Stomach (tissue), 9 donors: ENCODE measurements around the gene ATOH8. TPM values are rescaled to one million over a fixed set of nuclear protein-coding genes. Genes with fewer than 3 reads are reported as not detected.
A peak's percentile ranks its signal among the peaks of the same experiment; 100 is the strongest.

ENCODE experiments used
- DNase-seq, 2 donors: peaks; one replicate each; pipeline versions ENCODE4 v3.0.0 to v3.0.0-alpha.2; 2013 to 2019
- H3K27ac ChIP-seq, 5 donors: fragments of 200-600 bp in 4 of 5; sonication (generic) in 4 of 5; one replicate each; pipeline ENCODE4 v1.5.1; 2013 to 2019; ENCODE audit warnings: mild to moderate bottlenecking in 1 of 5, moderate library complexity in 1 of 5
- H3K27me3 ChIP-seq, 3 donors: fragments of 200-600 bp; sonication (generic); one replicate each; pipeline ENCODE4 v1.5.1; 2017 to 2019; ENCODE audit warnings: mixed run types in 1 of 3
- H3K36me3 ChIP-seq, 4 donors: fragments of 200-600 bp; sonication (generic); 1 replicate in 3 of 4; 2 replicates in 1 of 4; pipeline ENCODE4 v1.5.1; 2016 to 2019
- H3K4me1 ChIP-seq, 4 donors: fragments of 200-600 bp; sonication (generic); one replicate each; pipeline ENCODE4 v1.5.1; 2016 to 2019
- H3K4me3 ChIP-seq, 4 donors: fragments of 200-600 bp; sonication (generic) in 3 of 4; one replicate each; pipeline ENCODE4 v1.5.1; 2016 to 2019; ENCODE audit warnings: mild to moderate bottlenecking in 1 of 4
- H3K9me3 ChIP-seq, 4 donors: fragments of 200-600 bp; sonication (generic); one replicate each; pipeline ENCODE4 v1.5.1; 2016 to 2019
- EP300 ChIP-seq: sonication (generic); formaldehyde crosslinking; IDR thresholded peaks from one replicate; pipeline ENCODE4 v1.6.1; 2017; ENCODE audit warnings: antibody characterized with exemption
- POLR2A ChIP-seq, 4 donors: fragments of 450-650 bp; IDR thresholded peaks; one replicate each; pipeline ENCODE4 v1.6.1; 2016; ENCODE audit warnings: antibody characterized with exemption in 4 of 4, control low read depth in 2 of 4, mild to moderate bottlenecking in 1 of 4, moderate library complexity in 1 of 4
- POLR2AphosphoS5 ChIP-seq, 3 donors: sonication (generic); formaldehyde crosslinking; IDR thresholded peaks; one replicate each; pipeline ENCODE4 v1.6.1; 2016; ENCODE audit warnings: antibody characterized with exemption in 3 of 3
- WGBS, 5 donors: extraction: QIAGEN DNeasy Blood & Tissue Kit in 3 of 5; methylation state at CpG; one replicate each; pipeline versions ENCODE4 v1.1.5 to v1.1.7; 2013 to 2018; 5-methylcytosine and 5-hydroxymethylcytosine counted together
- intact Hi-C: fragments of 100-400 bp; cut with DNase I; formaldehyde crosslinking; loops from one replicate; pipeline ENCODE4 v1.15.1; 2023; ENCODE audit warnings: low total_unique reads
- polyA plus RNA-seq, 3 donors: library from polyadenylated mRNA; stranded (reverse); fragments of 200-250 nt; gene quantifications; one replicate each; pipeline ENCODE4 v1.2.3, GENCODE V29; 2013
- total RNA-seq, 5 donors: library from RNA; depleted of rRNA; stranded (reverse); fragments of >200 nt; gene quantifications; one replicate each; pipeline versions ENCODE4 v1.1.0 to v1.2.3, GENCODE V29; 2014 to 2016
- TF ChIP-seq, protein P1 (sequence below), 7 experiments: fragments of 450-650 bp in 4 of 7; fragments of 200-600 bp in 3 of 7; sonication (generic) in 3 of 7; IDR thresholded peaks; one replicate each; pipeline ENCODE4 v1.5.1; 2016 to 2019; ENCODE audit warnings: antibody characterized with exemption in 7 of 7, control low read depth in 2 of 7, mild to moderate bottlenecking in 1 of 7
- donor health status: healthy with polysubstance abuse.
- donor health status: Bipolar disorder and iron deficiency.
- donor health status: healthy.

Gene ATOH8
- total and polyA plus RNA-seq, 8 donors: 2.3 to 23.2 (median 13.3) TPM

DNA sequence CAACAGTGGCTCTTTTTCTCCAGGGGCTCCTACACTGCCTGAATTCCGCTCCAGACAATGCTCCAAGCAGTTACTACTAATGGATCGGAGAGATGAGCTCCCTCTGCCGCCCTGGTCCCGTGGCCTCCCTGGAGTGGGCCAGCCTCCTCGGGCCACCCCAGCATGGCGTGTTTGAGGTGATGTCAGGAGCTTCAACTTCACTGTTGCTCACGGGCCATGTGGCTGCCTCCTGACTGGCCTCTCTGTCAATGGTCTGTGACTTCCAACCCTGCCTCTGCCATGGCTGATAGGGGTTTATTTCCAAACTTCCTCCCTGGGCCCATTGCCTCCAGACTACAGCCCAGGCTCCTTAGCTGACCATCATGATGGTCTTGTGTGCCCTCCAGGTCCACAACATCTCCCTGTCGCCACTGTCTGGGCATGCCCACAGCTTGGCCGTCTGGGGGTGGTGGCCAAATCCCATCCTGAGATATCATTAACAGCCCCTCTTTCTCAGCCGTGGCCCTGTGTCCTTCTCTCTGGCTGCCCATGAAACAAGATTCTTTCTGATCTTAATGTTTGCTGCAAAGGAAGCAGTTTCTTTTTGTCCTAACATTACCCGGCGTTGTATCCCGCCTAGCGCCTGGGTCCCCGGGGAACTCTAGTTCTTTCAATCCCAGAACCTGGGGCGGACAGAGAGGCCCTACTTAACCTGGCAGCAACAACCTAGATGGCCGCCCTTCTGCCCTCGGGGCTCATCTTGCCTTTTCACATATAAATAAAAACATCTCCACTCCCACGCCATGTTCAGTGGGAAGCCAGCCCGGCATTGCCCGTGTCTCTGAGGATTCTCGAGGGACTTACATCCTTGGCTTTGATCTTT, 38.1 kb downstream of the ATOH8 start:
- peak overlapping the region in 2 of 5 donors; percentile 56 to 75 for H3K27ac ChIP-seq
- peaks cover 40 to 67% (median 55%) of the 10 kb centered on the region in 4 donors for H3K4me1 ChIP-seq
- H3K27me3 ChIP-seq: no peaks in the 10 kb centered on the region
- no peak overlapping the region for H3K4me3 ChIP-seq
- DNase-seq: no peak
- H3K36me3 ChIP-seq: peaks cover 0 to 19% (median 14%) of the 10 kb centered on the region in 4 donors
- TF ChIP-seq POLR2AphosphoS5 (IDR thresholded peaks at IDR 0.05) (no peak), EP300 (no peak), POLR2A (IDR thresholded peaks at IDR 0.05) (no peak)
- TF ChIP-seq, protein P1, sequence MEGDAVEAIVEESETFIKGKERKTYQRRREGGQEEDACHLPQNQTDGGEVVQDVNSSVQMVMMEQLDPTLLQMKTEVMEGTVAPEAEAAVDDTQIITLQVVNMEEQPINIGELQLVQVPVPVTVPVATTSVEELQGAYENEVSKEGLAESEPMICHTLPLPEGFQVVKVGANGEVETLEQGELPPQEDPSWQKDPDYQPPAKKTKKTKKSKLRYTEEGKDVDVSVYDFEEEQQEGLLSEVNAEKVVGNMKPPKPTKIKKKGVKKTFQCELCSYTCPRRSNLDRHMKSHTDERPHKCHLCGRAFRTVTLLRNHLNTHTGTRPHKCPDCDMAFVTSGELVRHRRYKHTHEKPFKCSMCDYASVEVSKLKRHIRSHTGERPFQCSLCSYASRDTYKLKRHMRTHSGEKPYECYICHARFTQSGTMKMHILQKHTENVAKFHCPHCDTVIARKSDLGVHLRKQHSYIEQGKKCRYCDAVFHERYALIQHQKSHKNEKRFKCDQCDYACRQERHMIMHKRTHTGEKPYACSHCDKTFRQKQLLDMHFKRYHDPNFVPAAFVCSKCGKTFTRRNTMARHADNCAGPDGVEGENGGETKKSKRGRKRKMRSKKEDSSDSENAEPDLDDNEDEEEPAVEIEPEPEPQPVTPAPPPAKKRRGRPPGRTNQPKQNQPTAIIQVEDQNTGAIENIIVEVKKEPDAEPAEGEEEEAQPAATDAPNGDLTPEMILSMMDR (IDR thresholded peaks at IDR 0.05): no peak
- H3K9me3 ChIP-seq: no peaks in the 10 kb centered on the region
- intact Hi-C loops: no loop called here
- WGBS, 5 donors: 84 to 89% (median 88%) methylated on average over 21 to 22 of the region's 22 CpGs

DNA sequence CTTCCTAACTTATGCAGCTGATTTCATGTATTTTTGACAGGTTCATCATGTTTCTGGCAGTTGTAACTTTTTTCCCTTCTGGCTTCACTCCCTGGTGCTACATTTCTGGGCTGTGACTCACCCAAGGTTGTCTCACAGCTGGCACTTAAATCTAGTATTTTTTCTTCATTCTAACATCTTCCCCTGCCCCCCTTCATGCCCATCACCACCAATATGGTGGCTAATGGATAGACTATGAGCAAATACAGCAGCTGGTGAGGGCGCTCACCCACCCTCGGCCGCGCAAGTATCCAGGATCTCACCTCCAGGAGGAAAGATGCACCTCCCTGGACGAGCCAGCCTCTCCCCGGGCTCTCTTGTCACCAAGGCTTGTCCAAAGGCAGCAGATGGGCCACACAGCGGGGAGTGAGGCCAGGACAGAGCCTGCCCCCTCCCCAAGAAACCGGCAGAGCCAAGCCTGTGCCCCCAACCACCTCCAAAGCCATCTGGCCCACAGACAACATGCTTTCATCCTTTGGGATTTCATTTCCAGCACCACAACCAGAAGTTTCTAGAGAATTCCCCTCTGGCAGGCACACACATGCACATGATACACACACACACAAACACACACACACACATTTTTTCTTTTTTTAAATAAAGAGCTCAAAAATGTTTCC, 39.1 kb downstream of the ATOH8 start:
- Histone ChIP-seq H3K9me3 (no peaks in the 10 kb centered on the region), H3K4me3 (no peak overlapping the region), H3K27me3 (no peaks in the 10 kb centered on the region), H3K36me3 (peaks cover 0 to 9% (median 5%) of the 10 kb centered on the region in 4 donors), H3K4me1 (peaks cover 40 to 67% (median 57%) of the 10 kb centered on the region in 4 donors), H3K27ac (peak overlapping the region in 4 of 5 donors; percentile 44 to 75 (median 59))
- WGBS, 5 donors: 63 to 83% (median 72%) methylated on average over 5 to 8 of the region's 8 CpGs
- TF ChIP-seq POLR2A (IDR thresholded peaks at IDR 0.05) (no peak), POLR2AphosphoS5 (IDR thresholded peaks at IDR 0.05) (peak in 1 of 3 donors; percentile 14)
- peak in 1 of 2 donors; percentile 60 for DNase-seq
- intact Hi-C loops: no loop called here

DNA sequence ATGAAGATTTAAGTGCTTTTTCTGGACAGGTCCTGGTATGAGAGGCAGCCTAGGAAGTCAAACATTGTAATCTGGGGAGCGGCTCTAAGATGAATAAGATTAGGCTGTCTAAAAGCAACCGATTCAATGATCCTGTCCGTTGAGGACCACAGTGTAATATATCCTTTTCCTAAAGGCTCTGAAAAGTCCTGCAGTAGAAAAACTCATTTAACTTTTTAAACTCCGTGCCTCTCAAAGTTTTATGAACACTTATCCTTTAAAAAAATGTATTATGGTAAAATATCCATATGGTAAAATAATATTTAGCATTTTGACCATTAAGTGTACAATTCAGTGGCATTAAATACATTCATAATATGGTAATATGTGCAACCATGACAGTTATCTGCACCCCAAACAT, 39.8 kb downstream of the ATOH8 start:
- 40 to 49% (median 45%) methylated on average over 4 of the region's 4 CpGs for WGBS, 5 donors
- intact Hi-C loops: no loop called here
- TF ChIP-seq EP300 (no peak), POLR2AphosphoS5 (IDR thresholded peaks at IDR 0.05) (no peak), POLR2A (IDR thresholded peaks at IDR 0.05) (no peak)
- TF ChIP-seq, protein P1 (IDR thresholded peaks at IDR 0.05): no peak
- Histone ChIP-seq H3K36me3 (peaks cover 0 to 4% (median 0%) of the 10 kb centered on the region in 4 donors), H3K4me3 (no peak overlapping the region), H3K27me3 (no peaks in the 10 kb centered on the region), H3K27ac (peak overlapping the region in 2 of 5 donors; percentile 56 to 75), H3K4me1 (peaks cover 40 to 67% (median 57%) of the 10 kb centered on the region in 4 donors), H3K9me3 (no peaks in the 10 kb centered on the region)
- no peak for DNase-seq

DNA sequence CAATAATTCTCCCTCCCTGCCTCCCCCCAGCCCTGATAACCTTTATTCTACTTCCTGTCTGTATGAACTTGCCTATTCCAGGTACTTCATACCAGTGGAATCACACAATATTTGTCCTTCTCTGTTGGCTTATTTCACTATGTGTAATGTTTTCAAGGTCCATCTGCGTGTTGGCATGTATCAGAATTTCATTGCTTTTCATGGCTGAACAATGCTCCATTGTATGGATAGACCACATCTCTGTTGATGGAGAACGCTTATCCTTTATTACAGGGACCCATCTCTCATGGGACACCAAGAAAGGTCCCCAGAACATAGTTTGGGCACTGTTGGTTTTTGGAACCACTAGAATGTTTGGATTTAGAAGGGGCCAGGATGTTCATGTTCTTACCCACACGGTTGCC, 40.2 kb downstream of the ATOH8 start:
- TF ChIP-seq EP300 (no peak), POLR2AphosphoS5 (IDR thresholded peaks at IDR 0.05) (no peak), POLR2A (IDR thresholded peaks at IDR 0.05) (no peak)
- TF ChIP-seq, protein P1 (IDR thresholded peaks at IDR 0.05): no peak
- H3K4me1 ChIP-seq: peaks cover 40 to 67% (median 57%) of the 10 kb centered on the region in 4 donors
- 47 to 79% (median 67%) methylated on average over 3 of the region's 3 CpGs for WGBS, 5 donors
- H3K27ac ChIP-seq: peak overlapping the region in 3 of 5 donors; percentile 4 to 71 (median 63)
- peaks cover 0 to 3% (median 0%) of the 10 kb centered on the region in 3 donors for H3K27me3 ChIP-seq
- no peak overlapping the region for H3K4me3 ChIP-seq
- intact Hi-C loops: no loop called here
- no peak for DNase-seq
- no peaks in the 10 kb centered on the region for H3K9me3 ChIP-seq
- no peaks in the 10 kb centered on the region for H3K36me3 ChIP-seq
